ENCODE data around the gene OPRM1. TPM values are rescaled to one million over a fixed set of nuclear protein-coding genes. Genes with fewer than 3 reads are reported as not detected.

Gene OPRM1
- total RNA-seq, 1 experiment from 2014 or later: not detected

DNA sequence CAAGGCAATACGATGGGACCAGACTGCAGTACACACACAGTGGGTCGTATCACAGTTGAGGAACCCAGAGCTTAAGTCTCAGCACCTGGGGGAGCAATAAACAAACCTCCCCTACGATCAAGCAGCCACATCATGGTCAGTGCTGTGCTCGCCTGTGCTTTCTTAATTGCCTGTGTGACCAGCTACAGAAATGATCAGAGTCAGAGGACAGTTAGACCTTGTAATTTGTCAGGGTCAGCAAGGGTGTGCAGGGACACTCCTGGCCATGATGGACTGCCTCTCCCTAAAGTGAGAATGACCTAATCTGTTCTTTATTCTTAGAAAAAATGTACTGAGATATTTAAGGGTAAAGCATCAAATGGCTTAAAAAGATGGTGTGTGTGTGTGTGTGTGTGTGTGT, 78.4 kb downstream of the OPRM1 start:
- DNase-seq: no peak
- no peaks in the 10 kb centered on the region for H3K9me3 ChIP-seq

GRCh38 chr6:154122195-154122925, 83.3 kb downstream of the OPRM1 start:
- no peaks in the 10 kb centered on the region for H3K27me3 ChIP-seq
- H3K4me3 ChIP-seq: no peak overlapping the region
- no peaks in the 10 kb centered on the region for H3K36me3 ChIP-seq
- no peaks in the 10 kb centered on the region for H3K9me3 ChIP-seq
- no peak for DNase-seq

More for the DNA sequence above, 78.4 kb downstream of the OPRM1 start:
- Histone ChIP-seq H3K27me3 (no peaks in the 10 kb centered on the region), H3K4me3 (no peak overlapping the region), H3K36me3 (no peaks in the 10 kb centered on the region)

DNA sequence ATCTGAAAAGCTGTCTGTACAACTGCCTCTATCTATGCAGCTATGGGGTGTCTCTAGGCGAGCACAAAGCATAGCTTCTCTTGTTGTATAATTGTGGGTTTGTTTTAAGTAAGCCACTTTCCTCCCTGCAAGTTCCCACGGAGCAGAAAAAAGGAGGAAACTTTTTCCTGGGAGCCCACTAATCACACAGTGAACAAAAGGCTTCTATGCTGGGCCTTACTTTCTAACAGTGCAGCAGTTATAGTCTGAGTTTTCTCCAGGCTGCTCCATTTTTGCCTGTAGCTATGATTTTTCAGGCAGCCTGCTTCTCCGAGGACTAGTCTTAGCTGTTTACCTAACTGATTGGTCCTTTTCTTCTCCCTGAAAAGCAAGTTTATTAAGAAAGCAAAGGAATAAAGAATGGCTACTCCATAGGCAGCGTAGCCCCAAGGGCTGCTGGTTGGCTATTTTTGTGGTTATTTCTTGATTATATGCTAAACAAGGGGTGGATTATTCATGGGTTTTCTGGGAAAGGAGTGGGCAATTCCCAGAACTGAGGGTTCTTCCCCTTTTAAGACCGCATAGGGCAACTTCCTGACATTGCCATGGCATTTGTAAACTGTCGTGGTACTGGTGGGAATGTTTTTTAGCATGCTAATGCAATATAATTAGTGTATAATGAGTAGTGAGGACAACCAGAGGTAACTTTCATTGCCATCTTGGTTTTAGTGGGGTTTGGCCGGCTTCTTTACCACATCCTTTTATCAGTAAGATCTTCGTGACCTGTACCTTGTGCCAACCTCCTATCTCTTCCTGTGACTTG, 84.3 kb downstream of the OPRM1 start:
- no peaks in the 10 kb centered on the region for H3K36me3 ChIP-seq
- H3K27me3 ChIP-seq: no peaks in the 10 kb centered on the region
- no peak overlapping the region for H3K4me3 ChIP-seq
- DNase-seq: no peak
- H3K9me3 ChIP-seq: no peaks in the 10 kb centered on the region

DNA sequence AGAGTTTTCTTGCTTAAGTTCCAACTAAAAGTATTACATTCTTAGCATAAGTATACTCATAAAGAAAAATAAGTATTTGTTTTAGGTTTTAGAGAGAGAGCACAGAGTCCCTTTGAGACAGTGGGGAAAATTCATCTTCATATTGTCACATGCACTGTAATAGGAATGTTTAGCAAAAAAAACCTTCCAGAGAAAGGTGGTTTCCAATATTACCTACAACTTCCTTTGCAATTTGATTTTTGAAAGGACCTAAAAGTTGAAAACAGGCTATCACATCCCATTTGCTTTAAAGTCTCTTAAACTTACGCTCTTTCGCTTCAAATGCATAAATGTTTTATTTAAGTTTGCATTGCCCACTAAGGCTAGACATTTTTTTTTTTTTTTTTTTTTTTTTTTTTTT, 86.4 kb downstream of the OPRM1 start:
- DNase-seq: no peak
- Histone ChIP-seq H3K9me3 (no peaks in the 10 kb centered on the region), H3K36me3 (no peaks in the 10 kb centered on the region), H3K27me3 (no peaks in the 10 kb centered on the region), H3K4me3 (no peak overlapping the region)

GRCh38 chr6:154127657-154128056, 88.6 kb downstream of the OPRM1 start:
- H3K4me3 ChIP-seq: no peak overlapping the region
- no peak for DNase-seq
- H3K36me3 ChIP-seq: no peaks in the 10 kb centered on the region
- H3K27me3 ChIP-seq: no peaks in the 10 kb centered on the region
- no peaks in the 10 kb centered on the region for H3K9me3 ChIP-seq

GRCh38 chr6:154134471-154135147, 95.6 kb downstream of the OPRM1 start:
- Histone ChIP-seq H3K4me3 (no peak overlapping the region), H3K27me3 (no peaks in the 10 kb centered on the region), H3K36me3 (no peaks in the 10 kb centered on the region), H3K9me3 (no peaks in the 10 kb centered on the region)
- no peak for DNase-seq

- DNase-seq: peak; percentile 20
- no peaks in the 10 kb centered on the region for H3K9me3 ChIP-seq
- no peaks in the 10 kb centered on the region for H3K27me3 ChIP-seq
- no peaks in the 10 kb centered on the region for H3K36me3 ChIP-seq
- H3K4me3 ChIP-seq: no peak overlapping the region
Observed at GRCh38 chr6:154138793-154139192, 99.8 kb downstream of the OPRM1 start.

DNA sequence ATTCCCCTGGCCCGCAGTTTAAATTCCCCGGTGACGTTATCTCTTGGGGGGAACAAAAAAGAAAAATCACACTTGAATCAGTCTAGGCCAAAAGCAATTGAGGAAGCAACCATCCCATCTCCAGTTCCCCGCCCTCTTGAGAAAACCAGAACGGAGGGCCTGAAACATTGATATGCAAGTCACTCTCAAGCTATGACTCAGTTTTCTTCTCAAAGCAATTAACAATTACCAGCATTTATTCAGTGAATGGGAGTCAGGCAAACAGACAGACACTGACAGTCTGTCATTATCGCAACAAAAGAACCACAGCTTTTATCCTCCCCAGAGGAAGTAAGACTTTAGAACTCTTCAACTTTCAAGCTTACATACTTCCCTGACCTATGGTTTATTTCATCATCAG, 100.9 kb downstream of the OPRM1 start:
- Histone ChIP-seq H3K36me3 (no peaks in the 10 kb centered on the region), H3K27me3 (no peaks in the 10 kb centered on the region), H3K4me3 (no peak overlapping the region), H3K9me3 (no peaks in the 10 kb centered on the region)
- no peak for DNase-seq

GRCh38 chr6:154140743-154141142, 101.7 kb downstream of the OPRM1 start:
- Histone ChIP-seq H3K9me3 (no peaks in the 10 kb centered on the region), H3K4me3 (no peak overlapping the region), H3K36me3 (no peaks in the 10 kb centered on the region), H3K27me3 (no peaks in the 10 kb centered on the region)
- DNase-seq: no peak

- no peaks in the 10 kb centered on the region for H3K36me3 ChIP-seq
- no peak for DNase-seq
- no peaks in the 10 kb centered on the region for H3K9me3 ChIP-seq
- H3K27me3 ChIP-seq: no peaks in the 10 kb centered on the region
- H3K4me3 ChIP-seq: no peak overlapping the region
Observed at GRCh38 chr6:154143753-154144152, 104.7 kb downstream of the OPRM1 start.

GRCh38 chr6:154154389-154154967, 115.4 kb downstream of the OPRM1 start:
- no peak for DNase-seq
- no peaks in the 10 kb centered on the region for H3K27me3 ChIP-seq
- H3K36me3 ChIP-seq: no peaks in the 10 kb centered on the region
- H3K4me3 ChIP-seq: no peak overlapping the region
- H3K9me3 ChIP-seq: no peaks in the 10 kb centered on the region; the same call in 1 of the 2 replicates

GRCh38 chr6:154156135-154156896, 117.3 kb downstream of the OPRM1 start:
- no peak for DNase-seq
- H3K36me3 ChIP-seq: no peaks in the 10 kb centered on the region
- no peaks in the 10 kb centered on the region for H3K27me3 ChIP-seq
- no peak overlapping the region for H3K4me3 ChIP-seq
- H3K9me3 ChIP-seq: no peaks in the 10 kb centered on the region; the same call in 1 of the 2 replicates

DNA sequence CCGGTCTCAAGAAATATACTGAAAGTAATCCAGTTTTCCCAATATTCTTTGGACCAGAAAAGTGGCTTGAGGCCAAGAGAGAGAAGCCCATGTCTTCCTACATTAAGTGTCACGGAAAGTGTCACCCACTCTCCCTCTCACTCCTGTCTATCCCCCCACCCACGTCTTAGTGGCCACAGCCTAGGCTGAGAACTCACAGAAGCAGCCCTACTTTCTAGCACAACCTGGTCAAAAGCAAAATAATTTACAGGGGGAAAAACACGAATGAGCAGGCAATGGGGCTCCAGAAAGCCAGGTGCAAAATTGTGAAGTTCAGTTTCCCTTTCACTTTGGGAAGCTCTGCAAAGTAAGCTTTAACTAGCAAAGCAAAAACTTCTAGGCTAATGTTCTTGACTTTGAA, 118.0 kb downstream of the OPRM1 start:
- no peaks in the 10 kb centered on the region for H3K36me3 ChIP-seq
- H3K9me3 ChIP-seq: no peaks in the 10 kb centered on the region; the same call in 1 of the 2 replicates
- H3K27me3 ChIP-seq: no peaks in the 10 kb centered on the region
- no peak for DNase-seq
- no peak overlapping the region for H3K4me3 ChIP-seq

GRCh38 chr6:154157706-154158105, 118.7 kb downstream of the OPRM1 start:
- H3K4me3 ChIP-seq: no peak overlapping the region
- H3K9me3 ChIP-seq: no peaks in the 10 kb centered on the region; the same call in 1 of the 2 replicates
- no peaks in the 10 kb centered on the region for H3K36me3 ChIP-seq
- no peak for DNase-seq
- no peaks in the 10 kb centered on the region for H3K27me3 ChIP-seq

DNA sequence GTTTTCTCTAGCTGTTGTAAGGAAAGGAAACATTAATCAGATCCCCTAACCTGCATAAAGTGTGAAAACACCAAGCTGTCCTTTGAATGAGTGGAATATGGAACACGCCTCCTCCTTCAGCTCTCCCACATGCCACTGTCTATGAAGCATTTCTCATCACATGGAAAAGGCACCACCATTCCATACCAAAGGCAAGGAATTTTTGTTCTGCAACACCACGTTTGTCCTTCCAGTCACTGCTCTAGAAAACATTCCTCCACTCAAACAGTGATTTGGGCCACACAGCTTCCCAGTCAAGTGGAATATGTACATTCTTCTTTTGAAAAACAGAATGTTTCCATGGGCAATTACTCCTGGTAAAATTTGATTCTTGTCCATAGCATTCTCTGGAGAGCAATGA, 120.1 kb downstream of the OPRM1 start:
- no peaks in the 10 kb centered on the region for H3K36me3 ChIP-seq

GRCh38 chr6:154161689-154162088, 122.6 kb downstream of the OPRM1 start:
- DNase-seq: no peak

More for the DNA sequence above, 120.1 kb downstream of the OPRM1 start:
- DNase-seq: no peak
- Histone ChIP-seq H3K4me3 (no peak overlapping the region), H3K9me3 (no peaks in the 10 kb centered on the region; the same call in 1 of the 2 replicates), H3K27me3 (no peaks in the 10 kb centered on the region)

More at GRCh38 chr6:154161689-154162088, 122.6 kb downstream of the OPRM1 start:
- no peaks in the 10 kb centered on the region; the same call in 1 of the 2 replicates for H3K9me3 ChIP-seq
- no peak overlapping the region for H3K4me3 ChIP-seq
- no peaks in the 10 kb centered on the region for H3K27me3 ChIP-seq
- H3K36me3 ChIP-seq: no peaks in the 10 kb centered on the region

All from MG63 (cell line).